SK-N-SH treated with all-trans-retinoic acid at 6 μM for 48 hours (cell line): Measurements from ENCODE around the gene C1orf159.

Source experiments
- CREB5 ChIP-seq: fragments of 250-450 bp; sonication (Bioruptor Pico); IDR thresholded peaks from 2 replicates; pipeline ENCODE4 v1.5.1; 2020; ENCODE audit warnings: low read depth, mild to moderate bottlenecking, moderate library complexity
- ZFP30 ChIP-seq: fragments of 450-650 bp; formaldehyde crosslinking; IDR thresholded peaks from 2 replicates; pipeline ENCODE4 v1.5.0; 2022; ENCODE audit warnings: mild to moderate bottlenecking, moderate library complexity

DNA sequence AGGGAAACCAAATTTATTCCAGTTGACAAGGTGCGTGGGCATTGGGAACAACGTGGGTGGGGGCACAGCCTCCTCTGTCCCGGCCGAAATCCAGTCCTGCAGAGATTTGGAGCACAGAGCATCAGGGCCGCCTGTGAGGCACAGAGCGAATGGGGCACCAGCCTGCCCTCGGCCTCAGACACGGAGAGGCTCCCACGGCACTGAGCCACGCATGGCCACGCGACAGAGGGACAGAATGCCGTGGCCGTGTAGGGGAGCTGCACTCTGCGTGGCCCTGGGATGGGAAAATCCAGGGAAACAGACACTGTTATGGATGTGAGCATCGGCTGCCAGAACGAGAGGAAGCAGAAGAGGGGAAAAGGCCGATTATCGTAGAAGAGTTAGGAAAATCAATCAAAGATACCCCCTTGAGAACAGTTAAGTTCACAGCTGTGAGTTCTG lies 13.5 kb upstream of the C1orf159 start:
- no peak for TF ChIP-seq CREB5
- no peak for TF ChIP-seq ZFP30
